Panc1 (cell line): ENCODE results near the gene IKZF3. TPM values are rescaled to one million over a fixed set of nuclear protein-coding genes. Genes with fewer than 3 reads are reported as not detected.

Experiments
- ATAC-seq: fragments of 200-7000 bp; cut with Tn5 transposase; 2 replicates; pipeline ENCODE4 v1.9.1; 2020; ENCODE audit warnings: mild to moderate bottlenecking, moderate library complexity
- BruUV-seq: library from RNA; stranded (reverse); fragments of 400-500 nt; replicated peaks from 2 replicates; lab custom pipeline; 2021; lab: Mats Ljungman, UMichigan
- CTCF ChIA-PET: fragments of 300-600 bp; sonication (Branson Sonifier 250); formaldehyde crosslinking; loops from one replicate; lab custom pipeline; 2022; ENCODE audit warnings: antibody characterized with exemption; lab: Charles Lee
- POLR2A ChIA-PET: fragments of 300-600 bp; sonication (Branson Sonifier 250); formaldehyde crosslinking; loops from one replicate; lab custom pipeline; 2022; ENCODE audit warnings: antibody characterized with exemption; lab: Charles Lee
- DNase-seq: peaks from one replicate; pipeline ENCODE4 v3.0.0-alpha.2; 2010; ENCODE audit warnings: low read depth, low spot score
- H3K27ac ChIP-seq: 2 replicates; pipeline ENCODE4 v1.5.1; 2011; ENCODE audit warnings: mild to moderate bottlenecking, low read length, inconsistent platforms
- H3K27me3 ChIP-seq: fragments of 200-500 bp; sonication (Bioruptor generic); 2 replicates; pipeline ENCODE4 v1.6.0; 2014; ENCODE audit warnings: low read length, inconsistent platforms; ENCODE audit not compliant: control insufficient read depth, insufficient read depth
- H3K36me3 ChIP-seq: fragments of 200-500 bp; sonication (Bioruptor generic); 2 replicates; pipeline ENCODE4 v1.5.1; 2014; ENCODE audit warnings: inconsistent platforms, mild to moderate bottlenecking, low read length, moderate library complexity; ENCODE audit not compliant: control insufficient read depth, insufficient read depth
- H3K4me1 ChIP-seq: 2 replicates; pipeline ENCODE4 v1.5.1; 2011; ENCODE audit warnings: inconsistent platforms, mild to moderate bottlenecking, low read length, moderate library complexity; ENCODE audit not compliant: control insufficient read depth, insufficient read depth
- H3K4me3 ChIP-seq, 2 experiments: 2 replicates each; pipeline ENCODE4 v1.5.1; 2011 to 2012; ENCODE audit warnings: low read depth in 2 of 2, low read length in 2 of 2, mild to moderate bottlenecking in 2 of 2, inconsistent platforms in 1 of 2, moderate library complexity in 1 of 2
- H3K9me3 ChIP-seq: fragments of 200-500 bp; sonication (Bioruptor generic); 2 replicates; pipeline ENCODE4 v1.5.1; 2014; ENCODE audit warnings: low read depth, mild to moderate bottlenecking, inconsistent platforms, low read length, moderate library complexity; ENCODE audit not compliant: control insufficient read depth, insufficient read depth
- POLR2AphosphoS5 ChIP-seq: IDR thresholded peaks from 2 replicates; pipeline ENCODE4 v1.6.1; 2012; ENCODE audit warnings: mild to moderate bottlenecking, low read depth, low read length, moderate library complexity
- SIN3A ChIP-seq: IDR thresholded peaks from 2 replicates; pipeline ENCODE4 v1.6.1; 2012; ENCODE audit warnings: low read depth, mild to moderate bottlenecking, low read length, moderate library complexity, borderline replicate concordance; ENCODE audit not compliant: insufficient read depth
- TCF7L2 ChIP-seq: IDR thresholded peaks from 2 replicates; pipeline ENCODE4 v1.6.1; 2011; ENCODE audit warnings: mild to moderate bottlenecking, low read depth, low read length, inconsistent platforms
- in situ Hi-C: cut with HindIII; loops from 2 replicates; pipeline ENCODE4 v1.10.0; 2016; ENCODE audit warnings: low sequenced_read_pairs, low pct_unique_long_range_greater_than_20kb
- intact Hi-C: fragments of 100-400 bp; cut with micrococcal nuclease; formaldehyde crosslinking; loops from one replicate; pipeline ENCODE4 v1.10.0; 2022; ENCODE audit not compliant: unreplicated experiment
- total RNA-seq: library from RNA; stranded (reverse); gene quantifications from one replicate; pipeline ENCODE4 v1.2.1, GENCODE V29; 2021; ENCODE audit not compliant: unreplicated experiment
- TF ChIP-seq, protein P1 (sequence below), 2 experiments: IDR thresholded peaks; 2 replicates each; pipeline ENCODE4 v1.6.1; 2011 to 2012; ENCODE audit warnings: low read depth in 2 of 2, control low read depth in 1 of 2, low read length in 1 of 2, mild to moderate bottlenecking in 1 of 2, moderate library complexity in 1 of 2; ENCODE audit not compliant: insufficient read depth in 1 of 2
- TF ChIP-seq, protein P2 (sequence below): fragments of 450-650 bp; IDR thresholded peaks from 2 replicates; pipeline ENCODE4 v1.5.1; 2017; ENCODE audit warnings: mild to moderate bottlenecking

The IKZF3 gene
- total RNA-seq, 1 experiment from 2014 or later = 0.59 TPM

DNA sequence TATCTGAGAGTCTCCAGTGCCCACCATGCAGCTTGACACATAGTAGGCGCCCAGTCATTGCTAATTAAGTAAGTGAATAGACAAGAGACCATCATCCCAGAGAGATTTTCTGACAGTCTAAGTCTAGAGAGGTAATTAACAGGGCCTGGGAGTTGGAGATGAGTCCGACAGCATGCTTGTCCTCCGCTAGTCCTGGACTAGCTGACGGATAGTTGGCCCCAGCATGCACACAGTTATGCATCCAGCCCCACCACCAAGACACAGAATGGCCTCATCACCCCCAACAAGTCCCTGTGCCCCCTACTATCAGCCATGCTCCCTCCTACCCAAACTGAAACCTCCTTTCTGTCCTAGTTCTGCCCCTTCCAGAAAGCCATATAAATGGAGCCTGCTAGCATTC is 116.4 kb downstream of the IKZF3 start:
- no TSS peak for BruUV-seq
- H3K4me1 ChIP-seq = no peaks in the 10 kb centered on the region
- ChIA-PET POLR2A (no interaction called here), CTCF (no interaction called here)
- in situ Hi-C loops = no loop called here
- ATAC-seq (no peak), DNase-seq (no peak)
- no peaks in the 10 kb centered on the region for H3K9me3 ChIP-seq
- H3K27me3 ChIP-seq = no peaks in the 10 kb centered on the region
- intact Hi-C loops = no loop called here
- no peak overlapping the region for H3K4me3 ChIP-seq
- no peak overlapping the region for H3K27ac ChIP-seq
- TF ChIP-seq TCF7L2 = no peak
- TF ChIP-seq POLR2AphosphoS5 = no peak
- H3K36me3 ChIP-seq = no peaks in the 10 kb centered on the region

DNA sequence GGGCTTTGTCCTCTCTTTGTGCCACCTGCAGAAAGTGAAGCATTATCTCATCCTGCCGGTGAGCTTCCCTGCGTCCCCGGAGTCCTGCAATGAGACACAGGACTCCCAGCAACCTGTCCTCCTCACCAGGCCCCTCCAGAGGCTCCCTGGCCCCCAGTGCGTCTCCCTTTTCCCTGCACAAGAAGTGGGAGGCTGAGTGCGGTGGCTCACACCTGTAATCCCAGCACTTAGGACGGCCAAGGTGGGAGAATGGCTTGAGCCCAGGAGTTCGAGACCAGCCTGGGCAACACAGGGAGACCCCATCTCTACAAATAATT is 118.0 kb downstream of the IKZF3 start:
- TF ChIP-seq POLR2AphosphoS5 = no peak
- TF ChIP-seq, protein P1, sequence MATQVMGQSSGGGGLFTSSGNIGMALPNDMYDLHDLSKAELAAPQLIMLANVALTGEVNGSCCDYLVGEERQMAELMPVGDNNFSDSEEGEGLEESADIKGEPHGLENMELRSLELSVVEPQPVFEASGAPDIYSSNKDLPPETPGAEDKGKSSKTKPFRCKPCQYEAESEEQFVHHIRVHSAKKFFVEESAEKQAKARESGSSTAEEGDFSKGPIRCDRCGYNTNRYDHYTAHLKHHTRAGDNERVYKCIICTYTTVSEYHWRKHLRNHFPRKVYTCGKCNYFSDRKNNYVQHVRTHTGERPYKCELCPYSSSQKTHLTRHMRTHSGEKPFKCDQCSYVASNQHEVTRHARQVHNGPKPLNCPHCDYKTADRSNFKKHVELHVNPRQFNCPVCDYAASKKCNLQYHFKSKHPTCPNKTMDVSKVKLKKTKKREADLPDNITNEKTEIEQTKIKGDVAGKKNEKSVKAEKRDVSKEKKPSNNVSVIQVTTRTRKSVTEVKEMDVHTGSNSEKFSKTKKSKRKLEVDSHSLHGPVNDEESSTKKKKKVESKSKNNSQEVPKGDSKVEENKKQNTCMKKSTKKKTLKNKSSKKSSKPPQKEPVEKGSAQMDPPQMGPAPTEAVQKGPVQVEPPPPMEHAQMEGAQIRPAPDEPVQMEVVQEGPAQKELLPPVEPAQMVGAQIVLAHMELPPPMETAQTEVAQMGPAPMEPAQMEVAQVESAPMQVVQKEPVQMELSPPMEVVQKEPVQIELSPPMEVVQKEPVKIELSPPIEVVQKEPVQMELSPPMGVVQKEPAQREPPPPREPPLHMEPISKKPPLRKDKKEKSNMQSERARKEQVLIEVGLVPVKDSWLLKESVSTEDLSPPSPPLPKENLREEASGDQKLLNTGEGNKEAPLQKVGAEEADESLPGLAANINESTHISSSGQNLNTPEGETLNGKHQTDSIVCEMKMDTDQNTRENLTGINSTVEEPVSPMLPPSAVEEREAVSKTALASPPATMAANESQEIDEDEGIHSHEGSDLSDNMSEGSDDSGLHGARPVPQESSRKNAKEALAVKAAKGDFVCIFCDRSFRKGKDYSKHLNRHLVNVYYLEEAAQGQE (IDR thresholded peaks at IDR 0.05; ENCODE audit: insufficient read depth in 1 of 2, low read depth in 2 of 2, low read length in 1 of 2) = no peak
- TF ChIP-seq TCF7L2 = no peak
- no peak for TF ChIP-seq SIN3A
- TF ChIP-seq, protein P2, sequence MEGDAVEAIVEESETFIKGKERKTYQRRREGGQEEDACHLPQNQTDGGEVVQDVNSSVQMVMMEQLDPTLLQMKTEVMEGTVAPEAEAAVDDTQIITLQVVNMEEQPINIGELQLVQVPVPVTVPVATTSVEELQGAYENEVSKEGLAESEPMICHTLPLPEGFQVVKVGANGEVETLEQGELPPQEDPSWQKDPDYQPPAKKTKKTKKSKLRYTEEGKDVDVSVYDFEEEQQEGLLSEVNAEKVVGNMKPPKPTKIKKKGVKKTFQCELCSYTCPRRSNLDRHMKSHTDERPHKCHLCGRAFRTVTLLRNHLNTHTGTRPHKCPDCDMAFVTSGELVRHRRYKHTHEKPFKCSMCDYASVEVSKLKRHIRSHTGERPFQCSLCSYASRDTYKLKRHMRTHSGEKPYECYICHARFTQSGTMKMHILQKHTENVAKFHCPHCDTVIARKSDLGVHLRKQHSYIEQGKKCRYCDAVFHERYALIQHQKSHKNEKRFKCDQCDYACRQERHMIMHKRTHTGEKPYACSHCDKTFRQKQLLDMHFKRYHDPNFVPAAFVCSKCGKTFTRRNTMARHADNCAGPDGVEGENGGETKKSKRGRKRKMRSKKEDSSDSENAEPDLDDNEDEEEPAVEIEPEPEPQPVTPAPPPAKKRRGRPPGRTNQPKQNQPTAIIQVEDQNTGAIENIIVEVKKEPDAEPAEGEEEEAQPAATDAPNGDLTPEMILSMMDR = no peak

DNA sequence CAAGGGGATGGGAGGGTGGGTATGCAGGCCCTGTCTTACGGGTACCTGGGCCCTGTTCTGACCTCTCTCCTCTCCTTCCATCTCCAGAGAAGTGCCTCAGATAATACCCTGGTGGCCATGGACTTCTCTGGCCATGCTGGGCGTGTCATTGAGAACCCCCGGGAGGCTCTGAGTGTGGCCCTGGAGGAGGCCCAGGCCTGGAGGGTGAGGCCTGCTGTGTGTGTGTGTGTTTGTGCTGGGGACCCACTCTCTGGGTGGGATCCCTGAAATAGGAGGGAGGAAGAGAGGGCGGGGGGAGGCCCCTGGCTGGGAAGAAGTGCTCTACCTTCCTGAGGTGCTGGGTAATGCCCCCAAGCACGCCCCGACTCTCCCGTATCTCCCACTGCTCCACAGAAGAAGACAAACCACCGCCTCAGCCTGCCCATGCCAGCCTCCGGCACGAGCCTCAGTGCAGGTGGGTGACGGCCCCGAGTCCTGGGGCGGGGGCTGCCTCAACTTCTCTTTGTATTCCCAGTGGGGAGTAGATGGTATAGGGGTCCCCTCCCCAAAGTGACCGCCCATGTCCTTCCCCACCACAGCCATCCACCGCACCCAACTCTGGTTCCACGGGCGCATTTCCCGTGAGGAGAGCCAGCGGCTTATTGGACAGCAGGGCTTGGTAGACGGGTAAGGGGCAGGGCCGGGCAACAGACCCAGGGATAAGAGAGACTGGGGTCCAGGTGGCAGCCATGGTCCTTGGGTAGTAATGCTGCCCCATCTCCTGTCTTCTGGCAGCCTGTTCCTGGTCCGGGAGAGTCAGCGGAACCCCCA is 118.6 kb downstream of the IKZF3 start:
- Histone ChIP-seq H3K27ac (no peak overlapping the region), H3K36me3 (no peaks in the 10 kb centered on the region), H3K4me1 (peaks cover 9% of the 10 kb centered on the region), H3K4me3 (no peak overlapping the region), H3K27me3 (no peaks in the 10 kb centered on the region), H3K9me3 (no peaks in the 10 kb centered on the region)
- TF ChIP-seq POLR2AphosphoS5 (no peak), TCF7L2 (no peak), SIN3A (no peak)
- TF ChIP-seq, protein P2 = no peak
- TF ChIP-seq, protein P1 (IDR thresholded peaks at IDR 0.05; ENCODE audit: insufficient read depth in 1 of 2, low read depth in 2 of 2, low read length in 1 of 2) = no peak
- ATAC-seq = no peak
- CTCF ChIA-PET = no interaction called here
- intact Hi-C loops = no loop called here
- BruUV-seq = no TSS peak
- in situ Hi-C loops = no loop called here
- no peak for DNase-seq
- POLR2A ChIA-PET = interaction anchor here (0.6 kb wide), 1 partner anchor 25 kb away, joined by 3 read pairs; no protein-coding TSS in a partner anchor

More for the DNA sequence above, 118.0 kb downstream of the IKZF3 start:
- no TSS peak for BruUV-seq
- no peaks in the 10 kb centered on the region for H3K9me3 ChIP-seq
- ATAC-seq (no peak), DNase-seq (no peak)
- H3K4me3 ChIP-seq = no peak overlapping the region
- peaks cover 3% of the 10 kb centered on the region for H3K4me1 ChIP-seq
- in situ Hi-C loops (no loop called here), intact Hi-C loops (no loop called here)
- ChIA-PET CTCF (no interaction called here), POLR2A (interaction anchor here (0.6 kb wide), 1 partner anchor 25 kb away, joined by 3 read pairs; no protein-coding TSS in a partner anchor)
- H3K36me3 ChIP-seq = no peaks in the 10 kb centered on the region
- H3K27ac ChIP-seq = no peak overlapping the region
- H3K27me3 ChIP-seq = no peaks in the 10 kb centered on the region
